HepG2 (cell line): ENCODE data around the gene KRT77.

Source experiments
- CREM ChIP-seq, 2 experiments: sonication (generic) in 1 of 2; formaldehyde crosslinking in 1 of 2; IDR thresholded peaks; 2 replicates each; pipeline versions ENCODE4 v1.4.0 to v1.6.1; 2016 to 2020; ENCODE audit warnings: antibody characterized with exemption in 1 of 2, mild to moderate bottlenecking in 1 of 2, missing genetic modification reagents in 1 of 2
- HNF4A ChIP-seq: sonication (generic); formaldehyde crosslinking; IDR thresholded peaks from 2 replicates; pipeline ENCODE4 v1.4.0; 2020; ENCODE audit warnings: missing genetic modification reagents
- RARA ChIP-seq: IDR thresholded peaks from 2 replicates; pipeline ENCODE4 v1.6.1; 2016; ENCODE audit warnings: missing genetic modification reagents, missing compliant biosample characterization
- ZNF224 ChIP-seq: sonication (generic); formaldehyde crosslinking; IDR thresholded peaks from 2 replicates; pipeline ENCODE4 v1.5.0; 2020; ENCODE audit warnings: mild to moderate bottlenecking, missing genetic modification reagents
- ZNF850 ChIP-seq: sonication (generic); formaldehyde crosslinking; conservative IDR thresholded peaks from 2 replicates; pipeline ENCODE4 v1.9.0; 2021; ENCODE audit warnings: mild to moderate bottlenecking, missing genetic modification reagents
- TF ChIP-seq, protein P1 (sequence below): sonication (generic); formaldehyde crosslinking; IDR thresholded peaks from 2 replicates; pipeline ENCODE4 v1.5.0; 2020; ENCODE audit warnings: mild to moderate bottlenecking, missing genetic modification reagents, moderate library complexity
- TF ChIP-seq, protein P2 (sequence below): sonication (generic); formaldehyde crosslinking; IDR thresholded peaks from 2 replicates; pipeline ENCODE4 v1.5.0; 2020; ENCODE audit warnings: missing genetic modification reagents

GRCh38 chr12:52696588-52696987, 6.7 kb downstream of the KRT77 start:
- TF ChIP-seq ZNF224 (CRISPR knock-in tag) (no peak), HNF4A (CRISPR knock-in tag) (no peak), RARA (CRISPR knock-in tag) (no peak), CREM (IDR thresholded peaks at IDR 0.05) (no peak), CREM (CRISPR knock-in tag; IDR thresholded peaks at IDR 0.05) (no peak), ZNF850 (CRISPR knock-in tag) (no peak)
- TF ChIP-seq, protein P1, sequence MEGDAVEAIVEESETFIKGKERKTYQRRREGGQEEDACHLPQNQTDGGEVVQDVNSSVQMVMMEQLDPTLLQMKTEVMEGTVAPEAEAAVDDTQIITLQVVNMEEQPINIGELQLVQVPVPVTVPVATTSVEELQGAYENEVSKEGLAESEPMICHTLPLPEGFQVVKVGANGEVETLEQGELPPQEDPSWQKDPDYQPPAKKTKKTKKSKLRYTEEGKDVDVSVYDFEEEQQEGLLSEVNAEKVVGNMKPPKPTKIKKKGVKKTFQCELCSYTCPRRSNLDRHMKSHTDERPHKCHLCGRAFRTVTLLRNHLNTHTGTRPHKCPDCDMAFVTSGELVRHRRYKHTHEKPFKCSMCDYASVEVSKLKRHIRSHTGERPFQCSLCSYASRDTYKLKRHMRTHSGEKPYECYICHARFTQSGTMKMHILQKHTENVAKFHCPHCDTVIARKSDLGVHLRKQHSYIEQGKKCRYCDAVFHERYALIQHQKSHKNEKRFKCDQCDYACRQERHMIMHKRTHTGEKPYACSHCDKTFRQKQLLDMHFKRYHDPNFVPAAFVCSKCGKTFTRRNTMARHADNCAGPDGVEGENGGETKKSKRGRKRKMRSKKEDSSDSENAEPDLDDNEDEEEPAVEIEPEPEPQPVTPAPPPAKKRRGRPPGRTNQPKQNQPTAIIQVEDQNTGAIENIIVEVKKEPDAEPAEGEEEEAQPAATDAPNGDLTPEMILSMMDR (CRISPR knock-in tag): no peak
- TF ChIP-seq, protein P2, sequence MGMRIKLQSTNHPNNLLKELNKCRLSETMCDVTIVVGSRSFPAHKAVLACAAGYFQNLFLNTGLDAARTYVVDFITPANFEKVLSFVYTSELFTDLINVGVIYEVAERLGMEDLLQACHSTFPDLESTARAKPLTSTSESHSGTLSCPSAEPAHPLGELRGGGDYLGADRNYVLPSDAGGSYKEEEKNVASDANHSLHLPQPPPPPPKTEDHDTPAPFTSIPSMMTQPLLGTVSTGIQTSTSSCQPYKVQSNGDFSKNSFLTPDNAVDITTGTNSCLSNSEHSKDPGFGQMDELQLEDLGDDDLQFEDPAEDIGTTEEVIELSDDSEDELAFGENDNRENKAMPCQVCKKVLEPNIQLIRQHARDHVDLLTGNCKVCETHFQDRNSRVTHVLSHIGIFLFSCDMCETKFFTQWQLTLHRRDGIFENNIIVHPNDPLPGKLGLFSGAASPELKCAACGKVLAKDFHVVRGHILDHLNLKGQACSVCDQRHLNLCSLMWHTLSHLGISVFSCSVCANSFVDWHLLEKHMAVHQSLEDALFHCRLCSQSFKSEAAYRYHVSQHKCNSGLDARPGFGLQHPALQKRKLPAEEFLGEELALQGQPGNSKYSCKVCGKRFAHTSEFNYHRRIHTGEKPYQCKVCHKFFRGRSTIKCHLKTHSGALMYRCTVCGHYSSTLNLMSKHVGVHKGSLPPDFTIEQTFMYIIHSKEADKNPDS (CRISPR knock-in tag): no peak
